ENCODE measurements around the gene OLIG1. TPM values are rescaled to one million over a fixed set of nuclear protein-coding genes. Genes with fewer than 3 reads are reported as not detected.

Gene OLIG1
- polyA plus RNA-seq, 1 experiment: not detected

DNA sequence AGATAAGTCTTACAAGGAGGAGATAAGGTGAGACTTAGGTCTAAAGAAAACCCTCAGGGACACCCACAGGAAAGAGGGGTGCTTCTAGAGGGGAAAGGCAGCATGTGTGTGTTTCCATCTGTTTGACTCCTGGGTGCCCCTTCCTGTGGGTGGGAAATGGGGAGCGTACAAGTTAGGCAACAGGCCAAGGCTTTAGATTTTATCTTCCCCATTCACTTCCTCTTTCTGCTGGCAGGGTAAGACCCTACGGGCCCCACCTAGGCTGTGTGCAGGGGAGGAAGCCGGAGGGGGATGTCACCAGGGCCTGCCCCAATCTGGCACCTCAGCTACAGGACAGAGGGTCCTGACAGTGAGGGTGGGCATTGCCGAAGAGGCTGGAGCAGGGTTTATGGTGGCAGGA, 2.5 kb upstream of the OLIG1 start:
- H3K27me3 ChIP-seq (ENCODE audit: control insufficient read depth, insufficient read depth, low read length): peaks cover 43% of the 10 kb centered on the region
- H3K4me3 ChIP-seq (ENCODE audit: low read depth, low read length): no peak overlapping the region
- CTCF ChIA-PET: no interaction called here
- no peaks in the 10 kb centered on the region for H3K36me3 ChIP-seq (ENCODE audit: control insufficient read depth, insufficient read depth, low read length)
- TF ChIP-seq, protein P1, sequence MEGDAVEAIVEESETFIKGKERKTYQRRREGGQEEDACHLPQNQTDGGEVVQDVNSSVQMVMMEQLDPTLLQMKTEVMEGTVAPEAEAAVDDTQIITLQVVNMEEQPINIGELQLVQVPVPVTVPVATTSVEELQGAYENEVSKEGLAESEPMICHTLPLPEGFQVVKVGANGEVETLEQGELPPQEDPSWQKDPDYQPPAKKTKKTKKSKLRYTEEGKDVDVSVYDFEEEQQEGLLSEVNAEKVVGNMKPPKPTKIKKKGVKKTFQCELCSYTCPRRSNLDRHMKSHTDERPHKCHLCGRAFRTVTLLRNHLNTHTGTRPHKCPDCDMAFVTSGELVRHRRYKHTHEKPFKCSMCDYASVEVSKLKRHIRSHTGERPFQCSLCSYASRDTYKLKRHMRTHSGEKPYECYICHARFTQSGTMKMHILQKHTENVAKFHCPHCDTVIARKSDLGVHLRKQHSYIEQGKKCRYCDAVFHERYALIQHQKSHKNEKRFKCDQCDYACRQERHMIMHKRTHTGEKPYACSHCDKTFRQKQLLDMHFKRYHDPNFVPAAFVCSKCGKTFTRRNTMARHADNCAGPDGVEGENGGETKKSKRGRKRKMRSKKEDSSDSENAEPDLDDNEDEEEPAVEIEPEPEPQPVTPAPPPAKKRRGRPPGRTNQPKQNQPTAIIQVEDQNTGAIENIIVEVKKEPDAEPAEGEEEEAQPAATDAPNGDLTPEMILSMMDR (IDR thresholded peaks at IDR 0.05; ENCODE audit: insufficient read depth, low read depth, low read length): no peak
- no peak for DNase-seq (ENCODE audit: low read depth)
- POLR2A ChIA-PET: no interaction called here

- H3K4me3 ChIP-seq (ENCODE audit: low read depth, low read length): no peak overlapping the region
- ChIA-PET CTCF (no interaction called here), POLR2A (no interaction called here)
- H3K27me3 ChIP-seq (ENCODE audit: control insufficient read depth, insufficient read depth, low read length): peaks cover 50% of the 10 kb centered on the region
- TF ChIP-seq, protein P1 (IDR thresholded peaks at IDR 0.05; ENCODE audit: insufficient read depth, low read depth, low read length): no peak
- no peak for DNase-seq (ENCODE audit: low read depth)
- no peaks in the 10 kb centered on the region for H3K36me3 ChIP-seq (ENCODE audit: control insufficient read depth, insufficient read depth, low read length)
Measured at GRCh38 chr21:33069243-33069642, 698 bp upstream of the OLIG1 start.

GRCh38 chr21:33069645-33069993, 322 bp upstream of the OLIG1 start:
- DNase-seq (ENCODE audit: low read depth): no peak
- CTCF ChIA-PET: no interaction called here
- POLR2A ChIA-PET: no interaction called here
- no peaks in the 10 kb centered on the region for H3K36me3 ChIP-seq (ENCODE audit: control insufficient read depth, insufficient read depth, low read length)
- TF ChIP-seq, protein P1 (IDR thresholded peaks at IDR 0.05; ENCODE audit: insufficient read depth, low read depth, low read length): no peak
- H3K4me3 ChIP-seq (ENCODE audit: low read depth, low read length): no peak overlapping the region
- peaks cover 49% of the 10 kb centered on the region for H3K27me3 ChIP-seq (ENCODE audit: control insufficient read depth, insufficient read depth, low read length)

DNA sequence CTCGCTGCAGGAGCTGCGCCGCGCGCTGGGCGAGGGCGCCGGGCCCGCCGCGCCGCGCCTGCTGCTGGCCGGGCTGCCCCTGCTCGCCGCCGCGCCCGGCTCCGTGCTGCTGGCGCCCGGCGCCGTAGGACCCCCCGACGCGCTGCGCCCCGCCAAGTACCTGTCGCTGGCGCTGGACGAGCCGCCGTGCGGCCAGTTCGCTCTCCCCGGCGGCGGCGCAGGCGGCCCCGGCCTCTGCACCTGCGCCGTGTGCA, 730 bp downstream of the OLIG1 start:
- peaks cover 56% of the 10 kb centered on the region for H3K27me3 ChIP-seq (ENCODE audit: control insufficient read depth, insufficient read depth, low read length)
- POLR2A ChIA-PET: no interaction called here
- no peak for DNase-seq (ENCODE audit: low read depth)
- no peaks in the 10 kb centered on the region for H3K36me3 ChIP-seq (ENCODE audit: control insufficient read depth, insufficient read depth, low read length)
- CTCF ChIA-PET: no interaction called here
- H3K4me3 ChIP-seq (ENCODE audit: low read depth, low read length): no peak overlapping the region
- TF ChIP-seq, protein P1 (IDR thresholded peaks at IDR 0.05; ENCODE audit: insufficient read depth, low read depth, low read length): no peak

GRCh38 chr21:33070998-33071769, 1.2 kb downstream of the OLIG1 start:
- Histone ChIP-seq H3K36me3 (ENCODE audit: control insufficient read depth, insufficient read depth, low read length) (no peaks in the 10 kb centered on the region), H3K4me3 (ENCODE audit: low read depth, low read length) (no peak overlapping the region), H3K27me3 (ENCODE audit: control insufficient read depth, insufficient read depth, low read length) (peaks cover 60% of the 10 kb centered on the region)
- no peak for DNase-seq (ENCODE audit: low read depth)
- ChIA-PET POLR2A (no interaction called here), CTCF (interaction anchor here (0.8 kb wide), 1 partner anchor 12 kb away, joined by 3 read pairs; no protein-coding TSS in a partner anchor)
- TF ChIP-seq, protein P1 (IDR thresholded peaks at IDR 0.05; ENCODE audit: insufficient read depth, low read depth, low read length): no peak
